ENCODE measurements around the gene PTPN14.

Gene PTPN14

GRCh38 chr1:214447557-214447871, 103.9 kb downstream of the PTPN14 start:
- no peak overlapping the region for H3K27ac ChIP-seq
- no peak for TF ChIP-seq CTCF (conservative IDR thresholded peaks at IDR 0.05)
- TF ChIP-seq ZFX (IDR thresholded peaks at IDR 0.05): no peak

DNA sequence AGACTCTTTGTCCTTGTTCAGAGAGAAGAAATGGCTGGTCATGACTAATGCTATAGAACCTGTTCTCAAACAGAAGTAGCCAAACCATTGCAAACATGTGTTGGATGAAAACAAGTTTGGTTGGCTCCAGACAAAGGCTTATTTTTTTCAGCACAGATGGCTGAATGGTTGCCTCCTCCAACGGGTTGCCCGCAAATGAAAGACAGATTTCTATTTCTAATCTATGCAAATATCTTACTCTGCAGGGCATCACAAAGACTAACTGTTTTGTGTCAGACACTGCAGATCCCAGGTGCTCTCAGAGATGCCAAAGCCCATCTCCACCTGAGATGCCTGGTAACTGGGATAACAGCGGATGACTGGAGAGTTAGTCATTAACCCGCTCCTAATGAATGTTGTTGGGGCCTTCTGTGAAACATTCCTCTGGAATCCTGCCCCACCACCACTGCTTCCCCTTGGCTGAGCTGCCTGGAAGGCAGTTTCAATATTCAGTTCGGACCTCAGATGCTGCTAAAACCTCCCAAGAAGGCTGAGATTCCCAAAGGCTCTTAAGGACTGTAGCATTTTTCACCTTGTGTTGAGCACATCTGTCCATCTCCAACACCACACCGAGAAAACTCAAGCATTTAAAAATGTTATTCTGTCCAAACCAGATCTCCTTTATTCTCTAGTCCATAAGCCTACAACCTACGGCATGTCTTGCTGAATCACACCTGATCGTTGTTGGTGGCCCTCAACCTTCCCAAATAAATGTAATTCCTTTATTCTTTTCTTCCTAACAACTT, 104.4 kb downstream of the PTPN14 start:
- no peak overlapping the region for H3K27ac ChIP-seq

DNA sequence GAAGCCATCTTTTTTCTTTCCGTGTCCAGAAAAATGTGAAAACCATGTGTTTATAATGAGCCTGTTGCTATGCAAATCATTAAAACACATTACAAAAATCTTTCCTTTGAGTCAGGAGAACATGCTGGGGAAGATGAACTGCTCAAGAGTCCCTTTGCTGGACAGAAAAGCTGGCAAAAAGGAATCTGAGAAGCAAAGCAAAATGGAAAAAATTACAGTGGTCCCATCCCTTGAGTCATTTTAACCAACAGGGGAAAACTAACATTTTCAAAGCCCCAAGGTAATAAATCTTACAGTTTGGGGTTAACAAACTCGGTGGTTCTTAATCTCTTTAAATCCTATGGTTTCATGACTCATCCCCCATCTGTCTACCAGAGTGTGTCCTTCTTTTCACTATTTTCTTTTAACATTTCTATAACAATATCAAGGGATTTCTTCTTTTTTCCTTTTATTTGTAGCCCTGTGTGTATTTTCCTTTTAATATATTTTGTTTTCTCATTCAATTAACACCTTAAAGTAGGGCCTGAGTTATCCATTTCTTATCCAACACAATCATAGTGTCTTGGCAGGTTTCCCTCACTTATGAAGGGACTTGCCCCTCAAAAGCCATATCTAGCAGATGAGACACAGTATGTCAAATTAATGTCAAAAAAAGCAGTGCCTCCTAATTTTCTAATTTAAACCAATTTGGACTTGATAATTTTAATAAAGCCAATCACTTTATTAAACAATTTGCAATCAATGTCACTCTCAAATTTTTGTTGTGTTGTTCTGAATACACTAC, 105.4 kb downstream of the PTPN14 start:
- no peak overlapping the region for H3K27ac ChIP-seq
- TF ChIP-seq ZFX (IDR thresholded peaks at IDR 0.05): no peak
- no peak for TF ChIP-seq CTCF (conservative IDR thresholded peaks at IDR 0.05)

More for the DNA sequence above, 104.4 kb downstream of the PTPN14 start:
- TF ChIP-seq CTCF (conservative IDR thresholded peaks at IDR 0.05) (no peak), ZFX (IDR thresholded peaks at IDR 0.05) (no peak)

DNA sequence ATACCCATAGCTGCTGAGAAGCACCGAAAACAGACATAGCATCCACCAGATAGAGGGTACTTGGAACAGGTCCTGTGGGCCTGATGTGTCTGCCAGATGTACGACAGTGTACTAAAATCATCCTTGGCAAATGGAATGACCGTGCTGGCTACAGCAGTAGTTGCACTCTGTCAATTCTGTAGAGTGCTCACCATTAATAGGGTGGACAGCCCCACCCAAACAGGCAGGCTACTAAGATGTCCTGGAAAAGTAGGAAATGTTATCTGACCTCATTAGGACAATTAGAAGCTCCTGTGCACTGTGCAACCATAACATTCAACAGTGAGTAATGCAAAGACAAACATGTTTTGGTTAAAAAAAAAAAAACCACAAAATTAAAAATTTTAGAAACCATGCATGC, 106.2 kb downstream of the PTPN14 start:
- TF ChIP-seq ZFX (IDR thresholded peaks at IDR 0.05): no peak
- TF ChIP-seq CTCF (conservative IDR thresholded peaks at IDR 0.05): no peak
- H3K27ac ChIP-seq: no peak overlapping the region

DNA sequence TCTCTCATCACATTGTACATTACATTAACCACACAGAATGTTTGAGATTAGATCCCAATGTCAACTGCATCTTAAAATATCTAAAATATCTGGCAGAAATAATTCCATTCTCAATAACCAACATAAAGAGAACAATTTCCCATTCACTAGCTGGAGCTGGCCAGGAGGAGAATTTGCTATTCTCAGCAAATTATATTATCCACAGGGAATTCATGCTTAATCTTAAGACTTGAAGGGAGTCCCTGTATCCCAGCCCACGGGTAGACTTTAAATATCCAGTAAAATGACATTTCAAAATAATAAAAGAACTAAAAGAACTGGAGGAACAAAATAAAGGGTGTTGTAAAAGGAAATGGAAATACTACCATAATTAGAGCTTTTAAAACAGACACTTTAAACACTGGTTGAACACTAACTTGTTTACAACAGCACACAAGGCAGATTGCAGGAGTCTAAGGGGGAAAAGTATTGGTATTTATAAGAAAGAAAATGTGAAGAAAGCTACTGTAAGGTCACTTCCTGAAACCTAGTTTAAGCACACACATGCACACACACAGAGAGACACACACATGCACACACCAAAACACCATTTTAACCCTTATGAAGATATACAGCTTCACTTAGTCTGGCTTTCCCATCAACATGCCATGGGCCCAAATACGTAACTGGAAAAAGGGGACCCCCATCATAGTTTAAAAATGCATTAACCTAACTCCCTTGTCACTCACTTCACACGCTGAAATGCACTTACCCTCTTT, 107.0 kb downstream of the PTPN14 start:
- TF ChIP-seq ZFX (IDR thresholded peaks at IDR 0.05) (no peak), CTCF (conservative IDR thresholded peaks at IDR 0.05) (no peak)
- H3K27ac ChIP-seq: no peak overlapping the region

DNA sequence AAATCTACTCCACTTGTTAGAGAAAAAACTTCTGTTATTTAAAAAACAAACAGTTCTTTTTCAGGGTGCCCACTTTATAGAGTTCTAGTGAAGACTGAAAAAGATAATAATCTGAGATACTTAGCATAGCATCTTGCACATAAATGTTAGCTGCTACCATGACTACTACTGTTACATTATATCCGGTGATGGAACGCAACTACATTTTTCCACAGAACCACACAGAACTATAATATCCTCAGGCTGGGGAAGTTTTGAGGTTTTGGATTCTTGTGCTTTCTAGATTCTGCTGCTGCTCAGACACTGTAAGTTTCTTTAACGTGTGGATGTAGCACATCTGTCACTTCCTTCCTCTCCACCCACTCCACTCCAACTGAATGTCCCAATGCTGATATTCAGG, 110.3 kb downstream of the PTPN14 start:
- no peak overlapping the region for H3K27ac ChIP-seq
- TF ChIP-seq CTCF (conservative IDR thresholded peaks at IDR 0.05): no peak
- TF ChIP-seq ZFX (IDR thresholded peaks at IDR 0.05): no peak

Measured in C4-2B (cell line).